Neuronal stem cell (in vitro differentiated cells): Measurements from ENCODE around the gene METTL6.

Experiments used
- DNase-seq: peaks from one replicate; pipeline ENCODE4 v3.0.0-alpha.2; 2013; ENCODE audit warnings: low spot score
- H2AFZ ChIP-seq: one replicate; pipeline ENCODE4 v1.6.1; 2013; ENCODE audit warnings: mild to moderate bottlenecking, low read length, inconsistent platforms
- H2AK5ac ChIP-seq: 2 replicates; pipeline ENCODE4 v1.6.1; 2013; ENCODE audit warnings: low read depth, mild to moderate bottlenecking, inconsistent platforms, low read length, moderate library complexity, mixed read lengths
- H2BK120ac ChIP-seq: 2 replicates; pipeline ENCODE4 v1.6.1; 2013; ENCODE audit warnings: low read depth, mild to moderate bottlenecking, inconsistent platforms, low read length, moderate library complexity, mixed read lengths
- H2BK12ac ChIP-seq: one replicate; pipeline ENCODE4 v1.6.1; 2013; ENCODE audit warnings: low read length, inconsistent platforms
- H2BK15ac ChIP-seq: 2 replicates; pipeline ENCODE4 v1.6.1; 2013; ENCODE audit warnings: mild to moderate bottlenecking, low read length, inconsistent platforms, mixed read lengths
- H2BK5ac ChIP-seq: one replicate; pipeline ENCODE4 v1.6.1; 2013; ENCODE audit warnings: inconsistent platforms, mild to moderate bottlenecking, low read length, moderate library complexity
- H3K14ac ChIP-seq: one replicate; pipeline ENCODE4 v1.6.1; 2013; ENCODE audit warnings: low read length, inconsistent platforms
- H3K18ac ChIP-seq: 2 replicates; pipeline ENCODE4 v1.6.1; 2013; ENCODE audit warnings: low read length, inconsistent platforms
- H3K23ac ChIP-seq: 2 replicates; pipeline ENCODE4 v1.6.1; 2013; ENCODE audit warnings: low read depth, mild to moderate bottlenecking, mixed read lengths, low read length, inconsistent platforms; ENCODE audit not compliant: poor library complexity
- H3K27ac ChIP-seq: replicated peaks from 3 replicates; pipeline ENCODE4 v1.5.1; 2013; ENCODE audit warnings: low read length, inconsistent platforms
- H3K27me3 ChIP-seq, 3 experiments: 2 replicates each; pipeline ENCODE4 v1.6.1; 2013; ENCODE audit warnings: low read length in 3 of 3, mild to moderate bottlenecking in 2 of 3, inconsistent platforms in 1 of 3, low read depth in 1 of 3, mixed read lengths in 1 of 3, moderate library complexity in 1 of 3; ENCODE audit not compliant: control insufficient read depth in 3 of 3, insufficient read depth in 3 of 3
- H3K36me3 ChIP-seq, 2 donors: replicated peaks in 1 of 2; 2 replicates each; pipeline ENCODE4 v1.6.1; 2013; ENCODE audit warnings: low read length in 2 of 2; ENCODE audit not compliant: control insufficient read depth in 2 of 2, insufficient read depth in 2 of 2
- H3K4ac ChIP-seq: 2 replicates; pipeline ENCODE4 v1.6.1; 2013; ENCODE audit warnings: inconsistent platforms, mild to moderate bottlenecking, low read length, moderate library complexity
- H3K4me1 ChIP-seq, 2 donors: 1 replicate in 1 of 2; 2 replicates in 1 of 2; pipeline ENCODE4 v1.6.1; 2013; ENCODE audit warnings: low read length in 2 of 2, low read depth in 1 of 2; ENCODE audit not compliant: control insufficient read depth in 2 of 2, insufficient read depth in 1 of 2
- H3K4me2 ChIP-seq: one replicate; pipeline ENCODE4 v1.6.1; 2013; ENCODE audit warnings: mild to moderate bottlenecking, low read length, inconsistent platforms; ENCODE audit not compliant: insufficient read depth, poor library complexity, severe bottlenecking
- H3K4me3 ChIP-seq, 2 donors: 2 replicates each; pipeline ENCODE4 v1.5.1; 2013; ENCODE audit warnings: low read length in 2 of 2, mild to moderate bottlenecking in 2 of 2, inconsistent platforms in 1 of 2, moderate library complexity in 1 of 2
- H3K79me1 ChIP-seq: one replicate; pipeline ENCODE4 v1.6.1; 2013; ENCODE audit warnings: low read depth, mild to moderate bottlenecking, inconsistent platforms, low read length, moderate library complexity
- H3K9ac ChIP-seq: one replicate; pipeline ENCODE4 v1.6.1; 2013; ENCODE audit warnings: mild to moderate bottlenecking, low read depth, low read length, inconsistent platforms; ENCODE audit not compliant: poor library complexity
- H3K9me3 ChIP-seq, 2 donors: replicated peaks in 1 of 2; 2 replicates each; pipeline versions ENCODE3 to v1.6.1; 2013; ENCODE audit warnings: low read length in 2 of 2, mild to moderate bottlenecking in 2 of 2, inconsistent platforms in 1 of 2, low read depth in 1 of 2, mixed read lengths in 1 of 2, moderate library complexity in 1 of 2; ENCODE audit not compliant: control insufficient read depth in 2 of 2, insufficient read depth in 1 of 2
- H4K8ac ChIP-seq: one replicate; pipeline ENCODE4 v1.6.1; 2013; ENCODE audit warnings: low read depth, mild to moderate bottlenecking, inconsistent platforms, low read length, moderate library complexity
- H4K91ac ChIP-seq: one replicate; pipeline ENCODE4 v1.6.1; 2013; ENCODE audit warnings: low read length, low read depth, mild to moderate bottlenecking, inconsistent platforms; ENCODE audit not compliant: poor library complexity
- WGBS, 2 donors: extraction: QIAGEN DNeasy Blood & Tissue Kit; methylation state at CpG; one replicate each; pipeline ENCODE4 v1.1.7; 2013; ENCODE audit warnings: missing lambda C conversion rate in 2 of 2, mixed read lengths in 1 of 2; ENCODE audit not compliant: insufficient read length in 2 of 2, insufficient replicate concordance in 1 of 2; ENCODE audit errors: extremely low coverage in 2 of 2; 5-methylcytosine and 5-hydroxymethylcytosine counted together

The METTL6 gene

DNA sequence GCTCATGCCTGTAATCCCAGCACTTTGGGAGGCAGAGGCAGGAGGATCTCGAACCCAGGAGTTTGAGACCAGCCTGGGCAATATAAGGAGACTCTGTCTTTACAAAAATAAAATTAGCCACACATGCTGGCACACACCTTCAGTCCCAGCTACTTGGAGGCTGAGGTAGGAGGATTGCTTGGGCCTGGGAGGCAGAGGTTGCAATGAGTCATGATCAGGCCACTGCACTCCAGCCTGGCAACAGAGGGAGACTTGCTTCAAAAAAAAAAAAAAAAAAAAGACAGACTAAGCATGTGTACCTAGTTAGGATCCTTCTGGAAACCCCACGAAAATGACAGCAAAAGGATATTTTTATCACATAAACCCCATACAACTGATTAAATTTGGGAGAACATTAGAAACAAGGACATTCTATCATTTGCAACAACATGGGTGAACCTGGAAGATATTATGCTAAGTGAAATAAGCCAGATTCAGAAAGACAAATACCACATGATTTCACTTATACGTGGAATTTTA, 44.9 kb downstream of the METTL6 start:
- H3K4me2 ChIP-seq = no peak overlapping the region
- no peak overlapping the region for H2AK5ac ChIP-seq
- no peak overlapping the region for H2BK15ac ChIP-seq
- no peak overlapping the region for H3K18ac ChIP-seq
- H3K36me3 ChIP-seq = peaks cover 0 to 1% of the 10 kb centered on the region in 2 donors
- no peak overlapping the region for H3K14ac ChIP-seq
- no peak overlapping the region for H2BK5ac ChIP-seq
- H2BK120ac ChIP-seq = no peak overlapping the region
- H3K79me1 ChIP-seq = no peaks in the 10 kb centered on the region
- no peak overlapping the region for H4K91ac ChIP-seq
- no peak overlapping the region for H3K4ac ChIP-seq
- H4K8ac ChIP-seq = no peak overlapping the region
- H2BK12ac ChIP-seq = no peak overlapping the region
- no peak overlapping the region for H3K4me3 ChIP-seq
- no peaks in the 10 kb centered on the region for H3K27me3 ChIP-seq
- H3K23ac ChIP-seq = no peak overlapping the region
- H2AFZ ChIP-seq = no peak overlapping the region
- no CpG with 5 or more reads among the region's 3 CpGs for WGBS, 2 donors
- H3K9me3 ChIP-seq = peaks cover 3 to 7% of the 10 kb centered on the region in 2 donors
- H3K9ac ChIP-seq = no peak overlapping the region
- peaks cover 0 to 2% of the 10 kb centered on the region in 2 donors for H3K4me1 ChIP-seq
- no peak overlapping the region for H3K27ac ChIP-seq
- DNase-seq = no peak

DNA sequence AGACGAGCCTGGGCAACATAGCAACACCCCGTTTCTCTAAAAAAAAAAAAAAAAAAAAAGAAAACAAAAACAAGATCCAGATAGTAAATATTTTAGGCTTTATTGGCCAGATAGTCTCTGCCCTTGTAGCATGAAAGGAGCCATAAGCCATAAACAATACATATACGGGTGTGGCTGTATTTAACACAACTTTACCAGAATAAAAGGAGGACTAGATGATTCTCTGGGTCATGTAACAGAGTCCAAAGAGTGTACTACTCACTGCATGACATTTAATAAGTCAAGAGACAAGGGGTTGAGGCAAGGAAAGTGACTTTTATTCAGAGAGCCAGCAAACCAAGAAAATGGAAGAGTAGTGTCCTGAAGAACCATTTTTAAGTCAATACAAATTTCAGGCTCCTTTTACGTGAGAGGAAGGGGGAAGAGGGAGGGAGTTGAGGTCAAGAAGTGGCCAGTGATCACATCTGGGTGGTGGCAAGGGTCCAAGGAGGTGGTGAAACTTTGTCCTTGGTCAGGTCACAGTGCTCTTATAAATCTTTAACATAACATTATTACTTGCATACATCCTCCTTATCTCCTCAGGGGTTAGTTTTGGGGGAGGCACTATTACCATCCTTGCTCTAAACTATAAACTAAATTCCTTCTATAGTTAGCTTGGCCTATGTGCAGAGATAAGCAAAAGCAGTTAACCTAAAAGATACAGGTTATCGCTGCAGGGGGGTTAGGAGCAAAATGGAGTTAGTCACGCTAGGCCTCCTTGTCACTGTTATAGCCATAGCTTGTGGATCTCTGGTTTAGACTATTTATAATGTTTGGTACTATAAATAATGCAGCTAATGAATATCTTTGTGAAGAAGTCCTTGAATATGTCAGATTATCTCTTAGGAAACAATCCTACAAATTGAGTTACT, 46.1 kb downstream of the METTL6 start:
- Histone ChIP-seq H2AK5ac (no peak overlapping the region), H3K4me3 (no peak overlapping the region), H3K9me3 (peaks cover 0 to 4% of the 10 kb centered on the region in 2 donors), H2BK15ac (no peak overlapping the region), H4K91ac (no peak overlapping the region), H3K36me3 (no peaks in the 10 kb centered on the region), H2AFZ (no peak overlapping the region), H3K27ac (no peak overlapping the region), H3K23ac (no peak overlapping the region), H3K4me2 (no peak overlapping the region), H2BK120ac (no peak overlapping the region), H3K4me1 (peaks cover 0 to 2% of the 10 kb centered on the region in 2 donors), H3K79me1 (no peaks in the 10 kb centered on the region), H3K18ac (no peak overlapping the region), H3K9ac (no peak overlapping the region), H2BK5ac (no peak overlapping the region), H2BK12ac (no peak overlapping the region), H3K4ac (no peak overlapping the region), H3K14ac (no peak overlapping the region), H4K8ac (no peak overlapping the region), H3K27me3 (no peaks in the 10 kb centered on the region)
- WGBS, 2 donors = no CpG with 5 or more reads among the region's 6 CpGs
- DNase-seq = no peak

DNA sequence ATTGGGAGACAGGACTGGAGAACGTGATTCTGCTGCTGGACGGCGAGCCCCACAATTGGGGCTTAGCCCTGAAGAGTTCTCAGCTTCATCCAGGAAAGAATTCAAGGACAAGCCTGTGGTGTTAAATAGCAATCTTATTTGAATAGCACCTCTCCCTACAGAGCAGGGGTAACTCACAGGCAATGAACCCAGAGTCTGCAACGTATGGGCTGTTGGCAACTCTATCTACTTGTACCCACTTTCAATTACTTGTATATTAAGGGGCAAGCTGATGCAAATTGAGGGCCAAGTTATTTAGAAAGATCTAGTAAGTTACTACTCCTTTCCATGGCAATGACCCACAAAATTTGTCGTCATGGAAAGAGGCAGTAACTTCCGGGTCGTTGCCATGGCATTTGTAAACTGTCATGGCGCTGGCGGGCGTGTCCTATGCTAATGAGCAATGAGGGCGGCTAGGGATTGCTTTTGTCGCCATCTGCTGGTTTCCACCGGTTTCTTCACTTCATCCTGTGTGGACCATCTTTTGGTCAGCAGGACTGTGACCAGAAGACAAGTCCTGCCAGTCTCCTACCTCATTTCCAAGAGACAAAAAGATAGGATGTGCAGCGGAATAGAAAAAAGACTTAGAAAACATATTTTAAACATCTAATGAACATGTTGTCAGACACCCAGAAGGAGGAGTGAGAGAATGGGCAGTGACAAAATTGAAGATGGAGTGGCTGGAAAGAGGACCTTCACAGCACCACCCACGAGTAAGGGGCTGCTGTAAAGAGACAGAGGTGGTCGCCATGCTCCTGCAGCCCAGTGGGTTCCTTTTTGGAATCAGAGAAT, 49.2 kb downstream of the METTL6 start:
- Histone ChIP-seq H3K4me1 (peaks cover 0 to 2% of the 10 kb centered on the region in 2 donors), H2BK120ac (no peak overlapping the region), H3K36me3 (no peaks in the 10 kb centered on the region), H3K9me3 (no peaks in the 10 kb centered on the region), H2BK5ac (no peak overlapping the region), H3K9ac (no peak overlapping the region), H3K18ac (no peak overlapping the region), H3K79me1 (no peaks in the 10 kb centered on the region), H2BK12ac (no peak overlapping the region), H4K91ac (no peak overlapping the region), H3K23ac (no peak overlapping the region), H3K27ac (no peak overlapping the region), H3K14ac (no peak overlapping the region), H3K4ac (no peak overlapping the region), H3K4me3 (peak overlapping the region in 1 of 2 donors; percentile 27), H4K8ac (no peak overlapping the region), H3K27me3 (peaks cover 0 to 3% (median 0%) of the 10 kb centered on the region in 3 experiments), H2BK15ac (no peak overlapping the region), H3K4me2 (no peak overlapping the region), H2AK5ac (no peak overlapping the region), H2AFZ (peak overlapping the region; percentile 92)
- DNase-seq = peak; percentile 81
- WGBS, 2 donors = no CpG with 5 or more reads among the region's 16 CpGs
